ENCODE results near the gene SLC26A5.

SLC26A5 gene

DNA sequence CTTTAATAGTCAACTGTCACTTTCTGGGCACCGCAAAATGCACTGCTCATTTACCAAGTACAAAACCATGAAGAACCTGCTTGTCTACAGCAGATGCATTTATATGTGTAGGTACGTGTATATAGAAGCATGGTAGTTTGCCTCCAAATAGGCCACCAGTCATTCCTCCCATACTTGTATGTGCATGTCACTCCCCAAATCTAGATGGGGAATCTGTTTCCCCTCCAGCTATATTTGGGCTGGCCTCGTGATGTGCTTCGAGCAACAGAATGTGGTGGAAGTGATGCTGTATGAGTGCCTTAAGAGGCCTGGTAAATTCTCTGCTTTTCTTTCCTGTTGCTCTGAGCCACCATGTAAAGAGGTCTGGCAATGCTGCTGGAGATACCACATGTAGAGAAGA is 51.4 kb downstream of the SLC26A5 start:
- WGBS = 92% methylated on average over 4 of the region's 4 CpGs
- Histone ChIP-seq H2AFZ (ENCODE audit: low read depth, low read length) (no peak overlapping the region), H2BK5ac (ENCODE audit: low read depth, low read length, poor library complexity, severe bottlenecking) (no peak overlapping the region), H4K91ac (ENCODE audit: low read length) (no peak overlapping the region), H3K18ac (ENCODE audit: low read depth in 1 of 2, low read length in 2 of 2) (no peak overlapping the region), H3K27ac (ENCODE audit: low read length, poor library complexity, severe bottlenecking) (no peak overlapping the region), H3K14ac (ENCODE audit: low read length in 2 of 2) (no peak overlapping the region), H3K23ac (ENCODE audit: low read length in 2 of 2) (no peak overlapping the region), H2BK120ac (ENCODE audit: low read depth, low read length) (no peak overlapping the region), H2AK5ac (ENCODE audit: low read length, severe bottlenecking) (no peak overlapping the region), H3K4ac (ENCODE audit: low read depth in 1 of 2, low read length in 2 of 2) (no peak overlapping the region), H3K9me3 (ENCODE audit: control insufficient read depth, low read length) (no peaks in the 10 kb centered on the region), H3K4me2 (ENCODE audit: low read length, poor library complexity, severe bottlenecking) (no peak overlapping the region), H3K27me3 (ENCODE audit: control insufficient read depth in 1 of 2, insufficient read depth in 1 of 2, low read length in 2 of 2) (peaks cover 0 to 8% of the 10 kb centered on the region in 2 experiments), H2BK15ac (ENCODE audit: low read depth, poor library complexity, severe bottlenecking) (no peak overlapping the region), H3K36me3 (ENCODE audit: control insufficient read depth in 1 of 2, insufficient read depth in 2 of 2, low read depth in 1 of 2, low read length in 2 of 2) (no peaks in the 10 kb centered on the region), H4K8ac (ENCODE audit: low read length) (no peak overlapping the region), H3K4me3 (ENCODE audit: insufficient read depth in 1 of 2, low read depth in 1 of 2, low read length in 2 of 2) (no peak overlapping the region), H3K4me1 (ENCODE audit: control insufficient read depth, insufficient read depth, low read depth, low read length) (no peaks in the 10 kb centered on the region), H2BK12ac (ENCODE audit: low read length in 2 of 2) (no peak overlapping the region), H3K9ac (ENCODE audit: low read length) (no peak overlapping the region), H3K79me1 (replicated peaks; ENCODE audit: low read length, poor library complexity, severe bottlenecking) (no peaks in the 10 kb centered on the region)
- DNase-seq = no peak

DNA sequence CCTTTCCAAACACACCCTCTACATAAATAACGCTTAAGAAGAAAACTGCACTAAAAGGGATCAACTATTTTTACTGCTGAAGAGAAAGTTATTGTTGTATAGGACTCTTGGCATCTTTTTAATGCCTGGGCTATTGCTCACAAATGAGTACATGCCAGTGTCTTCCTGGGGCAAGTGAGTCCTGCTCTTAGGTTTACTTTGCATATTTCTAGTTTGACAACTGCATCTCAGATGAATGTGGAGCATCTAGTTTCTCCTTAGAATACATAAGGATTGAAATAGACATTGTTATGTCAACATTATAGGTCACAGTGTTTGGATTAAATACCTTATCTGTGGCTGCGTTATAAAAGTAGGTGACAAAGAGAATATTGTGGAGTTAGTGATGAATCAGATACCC is 54.0 kb downstream of the SLC26A5 start:
- Histone ChIP-seq H2BK120ac (ENCODE audit: low read depth, low read length) (no peak overlapping the region), H3K23ac (ENCODE audit: low read length in 2 of 2) (no peak overlapping the region), H2BK12ac (ENCODE audit: low read length in 2 of 2) (no peak overlapping the region), H3K18ac (ENCODE audit: low read depth in 1 of 2, low read length in 2 of 2) (no peak overlapping the region), H3K27me3 (ENCODE audit: control insufficient read depth in 1 of 2, insufficient read depth in 1 of 2, low read length in 2 of 2) (peaks cover 0 to 3% of the 10 kb centered on the region in 2 experiments), H4K8ac (ENCODE audit: low read length) (no peak overlapping the region), H3K4me1 (ENCODE audit: control insufficient read depth, insufficient read depth, low read depth, low read length) (no peaks in the 10 kb centered on the region), H3K36me3 (ENCODE audit: control insufficient read depth in 1 of 2, insufficient read depth in 2 of 2, low read depth in 1 of 2, low read length in 2 of 2) (no peaks in the 10 kb centered on the region), H3K4me2 (ENCODE audit: low read length, poor library complexity, severe bottlenecking) (no peak overlapping the region), H3K4me3 (ENCODE audit: insufficient read depth in 1 of 2, low read depth in 1 of 2, low read length in 2 of 2) (no peak overlapping the region), H3K9me3 (ENCODE audit: control insufficient read depth, low read length) (no peaks in the 10 kb centered on the region), H3K14ac (ENCODE audit: low read length in 2 of 2) (no peak overlapping the region), H2BK15ac (ENCODE audit: low read depth, poor library complexity, severe bottlenecking) (no peak overlapping the region), H3K4ac (ENCODE audit: low read depth in 1 of 2, low read length in 2 of 2) (no peak overlapping the region), H3K27ac (ENCODE audit: low read length, poor library complexity, severe bottlenecking) (no peak overlapping the region), H3K79me1 (replicated peaks; ENCODE audit: low read length, poor library complexity, severe bottlenecking) (no peaks in the 10 kb centered on the region), H4K91ac (ENCODE audit: low read length) (no peak overlapping the region), H3K9ac (ENCODE audit: low read length) (no peak overlapping the region), H2AFZ (ENCODE audit: low read depth, low read length) (no peak overlapping the region), H2BK5ac (ENCODE audit: low read depth, low read length, poor library complexity, severe bottlenecking) (no peak overlapping the region), H2AK5ac (ENCODE audit: low read length, severe bottlenecking) (no peak overlapping the region)
- WGBS = 100% methylated on average over 1 of the region's 2 CpGs
- DNase-seq = no peak

- 91% methylated on average over 5 of the region's 5 CpGs for WGBS
- H3K9me3 ChIP-seq (ENCODE audit: control insufficient read depth, low read length) = no peaks in the 10 kb centered on the region
- H3K27me3 ChIP-seq (ENCODE audit: control insufficient read depth in 1 of 2, insufficient read depth in 1 of 2, low read length in 2 of 2) = peaks cover 0 to 3% of the 10 kb centered on the region in 2 experiments
- no peaks in the 10 kb centered on the region for H3K79me1 ChIP-seq (replicated peaks; ENCODE audit: low read length, poor library complexity, severe bottlenecking)
- no peak overlapping the region for H2AFZ ChIP-seq (ENCODE audit: low read depth, low read length)
- H3K14ac ChIP-seq (ENCODE audit: low read length in 2 of 2) = no peak overlapping the region
- H3K23ac ChIP-seq (ENCODE audit: low read length in 2 of 2) = no peak overlapping the region
- no peak overlapping the region for H3K27ac ChIP-seq (ENCODE audit: low read length, poor library complexity, severe bottlenecking)
- no peak for DNase-seq
- H3K18ac ChIP-seq (ENCODE audit: low read depth in 1 of 2, low read length in 2 of 2) = no peak overlapping the region
- H3K9ac ChIP-seq (ENCODE audit: low read length) = no peak overlapping the region
- H2BK15ac ChIP-seq (ENCODE audit: low read depth, poor library complexity, severe bottlenecking) = no peak overlapping the region
- H2AK5ac ChIP-seq (ENCODE audit: low read length, severe bottlenecking) = no peak overlapping the region
- no peaks in the 10 kb centered on the region for H3K36me3 ChIP-seq (ENCODE audit: control insufficient read depth in 1 of 2, insufficient read depth in 2 of 2, low read depth in 1 of 2, low read length in 2 of 2)
- H3K4me2 ChIP-seq (ENCODE audit: low read length, poor library complexity, severe bottlenecking) = no peak overlapping the region
- no peak overlapping the region for H4K8ac ChIP-seq (ENCODE audit: low read length)
- no peak overlapping the region for H2BK5ac ChIP-seq (ENCODE audit: low read depth, low read length, poor library complexity, severe bottlenecking)
- H3K4me3 ChIP-seq (ENCODE audit: insufficient read depth in 1 of 2, low read depth in 1 of 2, low read length in 2 of 2) = no peak overlapping the region
- no peak overlapping the region for H4K91ac ChIP-seq (ENCODE audit: low read length)
- H3K4ac ChIP-seq (ENCODE audit: low read depth in 1 of 2, low read length in 2 of 2) = no peak overlapping the region
- no peaks in the 10 kb centered on the region for H3K4me1 ChIP-seq (ENCODE audit: control insufficient read depth, insufficient read depth, low read depth, low read length)
- no peak overlapping the region for H2BK12ac ChIP-seq (ENCODE audit: low read length in 2 of 2)
- H2BK120ac ChIP-seq (ENCODE audit: low read depth, low read length) = no peak overlapping the region
Measured at GRCh38 chr7:103391150-103391549, 54.9 kb downstream of the SLC26A5 start.

DNA sequence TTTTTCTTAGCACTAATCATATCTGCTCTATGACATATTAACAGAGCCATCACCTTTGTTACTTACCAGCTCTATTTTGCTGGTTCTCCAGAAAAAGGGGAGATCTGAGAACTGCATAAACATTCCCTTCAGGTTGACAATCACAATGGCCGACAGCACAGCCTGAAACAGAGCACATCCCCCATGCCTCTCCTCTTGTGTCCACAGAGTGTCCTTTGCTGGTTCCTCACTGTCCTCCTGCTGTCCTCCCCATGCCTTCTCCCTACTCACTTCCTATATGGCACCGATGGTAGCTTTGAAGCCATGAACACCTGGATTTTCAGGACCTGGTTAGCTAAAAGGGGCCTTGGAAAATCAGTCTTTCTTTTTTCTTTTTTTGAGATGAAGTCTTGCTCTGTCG is 56.7 kb downstream of the SLC26A5 start:
- no peak overlapping the region for H2AFZ ChIP-seq (ENCODE audit: low read depth, low read length)
- H3K27ac ChIP-seq (ENCODE audit: low read length, poor library complexity, severe bottlenecking) = no peak overlapping the region
- H3K36me3 ChIP-seq (ENCODE audit: control insufficient read depth in 1 of 2, insufficient read depth in 2 of 2, low read depth in 1 of 2, low read length in 2 of 2) = no peaks in the 10 kb centered on the region
- H3K79me1 ChIP-seq (replicated peaks; ENCODE audit: low read length, poor library complexity, severe bottlenecking) = no peaks in the 10 kb centered on the region
- no peak overlapping the region for H3K14ac ChIP-seq (ENCODE audit: low read length in 2 of 2)
- H4K8ac ChIP-seq (ENCODE audit: low read length) = no peak overlapping the region
- no peak overlapping the region for H2BK120ac ChIP-seq (ENCODE audit: low read depth, low read length)
- no peak overlapping the region for H3K4ac ChIP-seq (ENCODE audit: low read depth in 1 of 2, low read length in 2 of 2)
- no peak overlapping the region for H3K9ac ChIP-seq (ENCODE audit: low read length)
- no peak overlapping the region for H3K23ac ChIP-seq (ENCODE audit: low read length in 2 of 2)
- no peak overlapping the region for H4K91ac ChIP-seq (ENCODE audit: low read length)
- no peaks in the 10 kb centered on the region for H3K9me3 ChIP-seq (ENCODE audit: control insufficient read depth, low read length)
- no peak overlapping the region for H2BK5ac ChIP-seq (ENCODE audit: low read depth, low read length, poor library complexity, severe bottlenecking)
- no peak overlapping the region for H2BK15ac ChIP-seq (ENCODE audit: low read depth, poor library complexity, severe bottlenecking)
- H3K18ac ChIP-seq (ENCODE audit: low read depth in 1 of 2, low read length in 2 of 2) = no peak overlapping the region
- H3K4me1 ChIP-seq (ENCODE audit: control insufficient read depth, insufficient read depth, low read depth, low read length) = no peaks in the 10 kb centered on the region
- H3K4me3 ChIP-seq (ENCODE audit: insufficient read depth in 1 of 2, low read depth in 1 of 2, low read length in 2 of 2) = no peak overlapping the region
- no peak overlapping the region for H3K4me2 ChIP-seq (ENCODE audit: low read length, poor library complexity, severe bottlenecking)
- 79% methylated on average over 2 of the region's 3 CpGs for WGBS
- H2BK12ac ChIP-seq (ENCODE audit: low read length in 2 of 2) = no peak overlapping the region
- no peak for DNase-seq
- peaks cover 0 to 3% of the 10 kb centered on the region in 2 experiments for H3K27me3 ChIP-seq (ENCODE audit: control insufficient read depth in 1 of 2, insufficient read depth in 1 of 2, low read length in 2 of 2)
- H2AK5ac ChIP-seq (ENCODE audit: low read length, severe bottlenecking) = no peak overlapping the region

Data from mesenchymal stem cell (in vitro differentiated cells and primary cell).